A673 (cell line): ENCODE measurements around the gene LCK.

Experiments used
- CTCF ChIP-seq: fragments of 300-800, 200-600 bp; sonication (generic); conservative IDR thresholded peaks from 2 replicates; pipeline ENCODE4 v1.5.1; 2017; ENCODE audit warnings: low read depth, mild to moderate bottlenecking, antibody characterized with exemption, low read length, moderate library complexity, mixed read lengths
- EZH2 ChIP-seq: fragments of 200-600 bp; sonication (generic); IDR thresholded peaks from 2 replicates; pipeline ENCODE4 v1.6.1; 2017; ENCODE audit warnings: borderline replicate concordance, low read depth, mild to moderate bottlenecking, mixed read lengths, antibody characterized with exemption, low read length; ENCODE audit not compliant: poor library complexity, severe bottlenecking

DNA sequence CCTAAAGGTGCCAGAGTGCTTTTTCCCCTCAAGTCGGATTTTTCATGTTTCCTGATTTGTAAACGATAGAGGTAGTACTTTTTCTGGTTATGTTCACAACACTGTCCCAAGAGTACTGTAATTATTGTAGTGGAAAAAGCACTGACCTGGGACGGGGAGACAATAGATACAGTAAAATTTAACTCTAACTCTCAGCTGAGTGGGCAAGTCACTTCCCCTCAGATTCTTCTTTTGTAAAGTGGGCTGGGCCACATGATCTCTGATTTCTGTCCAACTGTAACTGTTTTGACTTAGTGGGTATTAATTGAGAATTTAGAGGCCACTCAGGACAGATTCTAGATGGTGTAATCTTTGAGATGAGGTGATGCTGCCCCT, 65.8 kb downstream of the LCK start:
- TF ChIP-seq CTCF (no peak), EZH2 (no peak)
